Natural killer cell (primary cell): ENCODE data around the gene SPATC1L. TPM values are rescaled to one million over a fixed set of nuclear protein-coding genes. Genes with fewer than 3 reads are reported as not detected.

Experiments
- ATAC-seq, 3 donors: fragments of 150-1000 bp in 2 of 3; fragments of 200-7000 bp in 1 of 3; cut with Tn5 transposase; 1 replicate in 1 of 3; 2 replicates in 2 of 3; pipeline ENCODE4 v1.10.0; 2021; ENCODE audit warnings: mild to moderate bottlenecking in 2 of 3, moderate library complexity in 2 of 3
- DNase-seq, 2 donors: peaks; one replicate each; pipeline versions ENCODE4 v3.0.0 to v3.0.0-alpha.2; 2013 to 2021; ENCODE audit warnings: mixed read lengths in 1 of 2
- H3K27ac ChIP-seq: one replicate; pipeline ENCODE4 v1.5.1; 2013; ENCODE audit warnings: mild to moderate bottlenecking, low read length
- H3K27me3 ChIP-seq: one replicate; pipeline ENCODE4 v1.6.1; 2013; ENCODE audit warnings: low read length; ENCODE audit not compliant: control insufficient read depth, insufficient read depth
- H3K36me3 ChIP-seq: one replicate; pipeline ENCODE4 v1.6.1; 2013; ENCODE audit warnings: low read length; ENCODE audit not compliant: control insufficient read depth, insufficient read depth
- H3K4me1 ChIP-seq: one replicate; pipeline ENCODE4 v1.6.1; 2013; ENCODE audit warnings: low read length; ENCODE audit not compliant: control insufficient read depth, insufficient read depth
- H3K4me3 ChIP-seq: one replicate; pipeline ENCODE4 v1.5.1; 2013; ENCODE audit warnings: low read length
- H3K9me3 ChIP-seq: one replicate; pipeline ENCODE4 v1.6.1; 2013; ENCODE audit warnings: low read length; ENCODE audit not compliant: control insufficient read depth, insufficient read depth
- H3K27ac Mint-ChIP-seq, 2 donors: one replicate each; pipeline ENCODE4 v1.8.0; 2022; ENCODE audit warnings: mild to moderate bottlenecking in 2 of 2, mixed read lengths in 2 of 2, moderate library complexity in 1 of 2
- H3K27me3 Mint-ChIP-seq, 2 donors: one replicate each; pipeline ENCODE4 v1.8.0; 2022; ENCODE audit warnings: low read depth in 2 of 2, mixed read lengths in 2 of 2
- H3K36me3 Mint-ChIP-seq: one replicate; pipeline ENCODE4 v1.8.0; 2022; ENCODE audit warnings: mixed read lengths
- H3K4me1 Mint-ChIP-seq, 2 donors: one replicate each; pipeline ENCODE4 v1.8.0; 2022; ENCODE audit warnings: mixed read lengths in 2 of 2
- H3K4me3 Mint-ChIP-seq: one replicate; pipeline ENCODE4 v1.8.0; 2022; ENCODE audit warnings: mild to moderate bottlenecking, moderate library complexity, mixed read lengths
- H3K9me3 Mint-ChIP-seq, 2 donors: one replicate each; pipeline ENCODE4 v1.8.0; 2022; ENCODE audit warnings: mixed read lengths in 2 of 2
- CTCF ChIP-seq: fragments of 200-600 bp; IDR thresholded peaks from one replicate; pipeline ENCODE4 v1.8.0; 2022; ENCODE audit warnings: antibody characterized with exemption
- WGBS: methylation state at CpG from one replicate; pipeline ENCODE4 v1.1.7; 2013; ENCODE audit warnings: missing lambda C conversion rate; ENCODE audit not compliant: insufficient coverage; 5-methylcytosine and 5-hydroxymethylcytosine counted together
- intact Hi-C: fragments of 100-400 bp; cut with micrococcal nuclease; formaldehyde crosslinking; loops from one replicate; pipeline ENCODE4 v1.14.2; 2022
- total RNA-seq, 4 donors: library from RNA; stranded (reverse); fragments of 120-200 nt in 1 of 4; gene quantifications; one replicate each; pipeline versions ENCODE4 v1.2.3 to v1.2.4, GENCODE V29; 2013 to 2022

Gene SPATC1L
- total RNA-seq, 3 donors from 2014 or later (not counting 1 experiment from before 2014, with no cell fraction given) = 0.18 to 4.0 (median 2.7) TPM

- no peaks in the 10 kb centered on the region for H3K4me1 Mint-ChIP-seq
- Histone ChIP-seq H3K27me3 (no peaks in the 10 kb centered on the region), H3K4me3 (no peak overlapping the region), H3K36me3 (no peaks in the 10 kb centered on the region), H3K4me1 (peaks cover 8% of the 10 kb centered on the region), H3K9me3 (no peaks in the 10 kb centered on the region), H3K27ac (no peak overlapping the region)
- H3K36me3 Mint-ChIP-seq = no peaks in the 10 kb centered on the region
- no peak overlapping the region for H3K4me3 Mint-ChIP-seq
- no peaks in the 10 kb centered on the region for H3K9me3 Mint-ChIP-seq
- TF ChIP-seq CTCF = no peak
- intact Hi-C loops = no loop called here
- no peaks in the 10 kb centered on the region for H3K27me3 Mint-ChIP-seq
- 48% methylated on average over 33 of the region's 33 CpGs for WGBS
- ATAC-seq (peak in 2 of 3 donors; percentile 34 to 71), DNase-seq (peak; percentile 18 to 58)
- H3K27ac Mint-ChIP-seq = no peak overlapping the region
Observed at GRCh38 chr21:46153247-46154154, 30.8 kb downstream of the SPATC1L start.

DNA sequence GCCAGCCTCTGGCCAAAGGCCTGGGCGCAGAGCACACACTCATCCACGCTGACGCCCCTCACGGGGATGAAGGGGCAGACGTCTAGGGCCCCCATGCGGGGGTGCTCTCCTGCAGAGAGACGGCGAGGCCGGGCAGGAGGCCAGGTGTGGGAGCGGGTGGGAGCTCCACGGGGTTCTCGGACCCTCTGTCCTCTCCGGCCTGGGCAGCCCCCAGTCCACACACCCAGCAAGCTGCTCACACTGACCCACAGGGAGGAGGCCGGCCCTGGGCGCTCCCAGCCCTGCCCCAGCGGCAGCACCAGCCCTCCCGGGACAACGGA lies 31.4 kb downstream of the SPATC1L start:
- intact Hi-C loops = no loop called here
- no peaks in the 10 kb centered on the region for H3K4me1 Mint-ChIP-seq
- no peak overlapping the region for H3K4me3 ChIP-seq
- H3K9me3 ChIP-seq = no peaks in the 10 kb centered on the region
- H3K9me3 Mint-ChIP-seq = no peaks in the 10 kb centered on the region
- no peaks in the 10 kb centered on the region for H3K36me3 Mint-ChIP-seq
- peak in 1 of 3 donors; percentile 12 for ATAC-seq
- H3K4me3 Mint-ChIP-seq = no peak overlapping the region
- no peaks in the 10 kb centered on the region for H3K36me3 ChIP-seq
- DNase-seq = peak in 1 of 2 donors; percentile 8
- WGBS = 61% methylated on average over 18 of the region's 18 CpGs
- no peak for TF ChIP-seq CTCF
- no peak overlapping the region for H3K27ac ChIP-seq
- no peak overlapping the region for H3K27ac Mint-ChIP-seq
- no peaks in the 10 kb centered on the region for H3K27me3 Mint-ChIP-seq
- no peaks in the 10 kb centered on the region for H3K27me3 ChIP-seq
- peaks cover 8% of the 10 kb centered on the region for H3K4me1 ChIP-seq

GRCh38 chr21:46151989-46152926 lies 32.0 kb downstream of the SPATC1L start:
- no peak for DNase-seq
- H3K9me3 Mint-ChIP-seq = no peaks in the 10 kb centered on the region
- no peaks in the 10 kb centered on the region for H3K36me3 Mint-ChIP-seq
- Histone ChIP-seq H3K27me3 (no peaks in the 10 kb centered on the region), H3K27ac (no peak overlapping the region), H3K4me1 (peaks cover 8% of the 10 kb centered on the region), H3K4me3 (no peak overlapping the region), H3K9me3 (no peaks in the 10 kb centered on the region), H3K36me3 (no peaks in the 10 kb centered on the region)
- 93% methylated on average over 45 of the region's 45 CpGs for WGBS
- TF ChIP-seq CTCF = no peak
- H3K27ac Mint-ChIP-seq = no peak overlapping the region
- H3K4me3 Mint-ChIP-seq = no peak overlapping the region
- H3K4me1 Mint-ChIP-seq = no peaks in the 10 kb centered on the region
- H3K27me3 Mint-ChIP-seq = no peaks in the 10 kb centered on the region
- intact Hi-C loops = no loop called here
- ATAC-seq = no peak
